HG02943 (cell line): ENCODE results near the gene RHO.
"Not testable (repeated sequence)": the region's sequence is repeated elsewhere in the genome, so short reads cannot be mapped to it uniquely, and the experiment has no call there.

ENCODE experiments used
- ATAC-seq: cut with Tn5 transposase; IDR thresholded peaks from one replicate; pipeline ENCODE4 v1.9.1; 2021; ENCODE audit warnings: mild to moderate bottlenecking, low read depth, moderate library complexity; ENCODE audit not compliant: unreplicated experiment

The RHO gene

GRCh38 chr3:129528589-129529100 is at the start of gene RHO:
Gene RHO (plus strand): TSS chr3:129528639. CDS start chr3:129528734, 95 bp downstream.
- ATAC-seq, result no peak

DNA sequence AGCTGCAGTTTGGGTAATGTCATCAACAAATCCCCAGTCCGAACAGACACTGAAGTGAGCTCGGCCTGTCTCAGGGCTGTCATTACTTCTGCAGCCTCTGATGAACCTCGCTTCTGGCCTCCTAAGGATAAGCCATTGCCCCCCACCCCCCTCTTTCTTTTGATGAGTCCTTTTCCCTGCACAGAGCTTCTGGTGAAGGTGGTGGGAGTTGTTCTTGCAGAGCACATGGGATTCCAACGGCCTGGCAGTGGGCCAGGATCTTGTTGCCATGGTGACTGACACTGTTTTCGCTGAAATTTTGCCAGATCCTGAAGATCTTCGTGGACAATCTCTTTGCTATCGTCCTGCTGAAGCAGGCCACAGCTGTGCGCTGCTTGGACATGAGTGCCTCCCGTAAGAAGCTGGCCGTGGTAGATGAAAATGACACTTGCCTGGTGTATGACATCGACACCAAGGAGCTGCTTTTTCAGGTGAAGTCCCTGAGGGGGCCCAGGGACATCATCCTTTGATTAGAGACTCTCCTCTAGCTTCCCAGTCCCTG is 47.1 kb upstream of the RHO start:
- not testable (repeated sequence) for ATAC-seq

- ATAC-seq, result no peak
These were observed 46.6 kb upstream of the RHO start for GRCh38 chr3:129481766-129482332.

DNA sequence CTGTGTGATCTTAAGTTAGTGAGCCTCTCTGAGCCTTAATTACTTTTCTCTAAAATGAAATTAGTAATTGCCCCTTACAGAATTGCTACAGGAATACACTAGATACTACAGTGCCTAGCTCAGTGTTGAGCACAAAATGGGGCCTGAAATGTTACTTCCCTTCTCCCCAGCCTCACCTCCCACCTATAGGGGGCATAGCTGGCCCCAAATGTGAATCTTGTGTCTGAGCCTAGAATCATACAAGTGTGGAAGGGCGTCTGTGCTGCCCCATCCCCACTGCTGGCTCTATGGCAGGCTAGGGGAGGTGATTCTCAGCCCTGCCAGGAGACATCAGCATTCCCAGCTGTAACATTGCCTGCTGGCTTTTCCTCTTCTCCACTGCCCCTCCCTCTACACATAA is 45.7 kb upstream of the RHO start:
- ATAC-seq, result no peak

DNA sequence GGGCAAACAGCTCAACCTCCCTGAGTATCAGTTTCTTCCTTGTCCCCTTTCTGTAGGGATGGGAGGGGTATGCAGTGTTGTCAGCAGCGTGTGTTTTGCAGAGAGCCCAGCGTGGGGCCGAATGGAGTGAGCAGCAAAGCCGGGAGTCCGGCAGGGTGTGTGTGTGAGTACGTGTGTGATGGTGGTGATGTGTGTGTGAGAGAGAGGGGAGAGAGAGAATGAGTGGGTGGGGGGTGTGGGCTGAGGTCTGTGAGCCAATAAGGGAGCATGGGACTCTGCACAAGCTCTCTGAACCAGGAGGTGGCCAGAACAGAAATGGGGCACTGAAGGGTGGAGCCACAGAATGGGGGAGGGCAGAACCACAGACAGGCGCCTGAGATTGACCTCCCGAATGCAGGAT is 44.6 kb upstream of the RHO start:
- no peak for ATAC-seq

GRCh38 chr3:129485146-129485545 is 43.3 kb upstream of the RHO start:
- not testable (repeated sequence) for ATAC-seq

DNA sequence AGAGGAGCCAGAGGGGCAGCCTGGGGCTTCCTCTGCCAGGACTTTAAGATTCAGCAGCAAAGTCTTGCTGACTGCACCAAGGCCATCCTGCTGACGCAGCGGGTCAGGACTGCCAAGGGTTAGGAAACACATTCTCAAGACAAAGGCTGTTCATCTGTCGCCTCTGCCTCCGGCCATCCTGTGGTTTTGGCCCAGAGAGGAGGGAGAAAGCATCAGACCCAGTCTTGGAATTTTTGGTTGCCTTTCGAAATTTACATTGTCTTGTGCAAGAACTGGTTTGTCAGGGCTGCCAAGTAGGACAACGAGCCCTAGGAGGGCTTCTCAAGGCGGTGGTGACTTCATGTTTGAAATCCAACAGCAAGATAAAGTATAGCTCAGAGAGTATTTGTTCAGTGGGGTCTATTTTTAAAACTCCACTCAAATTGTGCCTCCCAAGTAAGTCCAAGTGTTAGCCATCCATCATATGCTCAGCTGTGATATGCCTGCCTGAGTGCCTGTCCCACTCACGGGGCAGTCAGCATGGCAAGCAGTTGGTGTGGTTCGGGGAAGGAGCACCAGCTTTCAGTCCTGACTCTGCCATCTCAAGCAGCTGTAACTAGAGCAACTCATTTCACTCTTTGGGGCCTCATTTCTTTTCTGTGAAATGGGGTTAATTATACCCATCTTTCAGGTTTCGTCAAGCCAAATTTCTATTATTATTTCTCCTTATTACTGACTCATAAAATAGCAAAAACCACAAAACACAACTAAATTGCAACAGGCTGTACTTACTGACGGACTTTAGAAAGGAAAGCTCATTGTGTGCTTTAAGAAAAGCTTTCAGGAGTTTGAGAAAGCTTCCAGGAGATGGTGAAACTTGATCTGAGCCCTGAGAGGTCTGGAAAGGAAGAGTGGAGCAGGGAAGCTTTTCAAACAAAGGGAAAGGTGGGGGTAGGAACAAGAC is 42.4 kb upstream of the RHO start:
- no peak for ATAC-seq

DNA sequence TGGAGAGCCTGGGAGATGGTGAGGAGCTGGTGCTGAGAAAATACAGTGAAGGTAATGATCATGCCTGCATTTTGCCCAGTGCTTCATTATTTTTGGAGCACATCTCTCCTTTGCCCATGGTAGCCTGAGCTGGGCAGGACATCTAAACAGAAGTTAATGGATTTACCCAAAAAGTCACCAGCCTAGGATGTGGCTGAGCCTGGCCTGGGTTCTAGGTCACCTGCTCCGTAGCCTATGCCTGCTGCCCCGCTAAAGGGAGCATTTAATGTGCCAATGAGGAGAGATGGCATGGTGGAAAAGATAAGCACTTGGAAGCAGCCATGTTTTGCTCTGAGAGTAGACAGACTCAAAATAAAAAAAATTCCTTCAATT is 41.8 kb upstream of the RHO start:
- no peak for ATAC-seq

DNA sequence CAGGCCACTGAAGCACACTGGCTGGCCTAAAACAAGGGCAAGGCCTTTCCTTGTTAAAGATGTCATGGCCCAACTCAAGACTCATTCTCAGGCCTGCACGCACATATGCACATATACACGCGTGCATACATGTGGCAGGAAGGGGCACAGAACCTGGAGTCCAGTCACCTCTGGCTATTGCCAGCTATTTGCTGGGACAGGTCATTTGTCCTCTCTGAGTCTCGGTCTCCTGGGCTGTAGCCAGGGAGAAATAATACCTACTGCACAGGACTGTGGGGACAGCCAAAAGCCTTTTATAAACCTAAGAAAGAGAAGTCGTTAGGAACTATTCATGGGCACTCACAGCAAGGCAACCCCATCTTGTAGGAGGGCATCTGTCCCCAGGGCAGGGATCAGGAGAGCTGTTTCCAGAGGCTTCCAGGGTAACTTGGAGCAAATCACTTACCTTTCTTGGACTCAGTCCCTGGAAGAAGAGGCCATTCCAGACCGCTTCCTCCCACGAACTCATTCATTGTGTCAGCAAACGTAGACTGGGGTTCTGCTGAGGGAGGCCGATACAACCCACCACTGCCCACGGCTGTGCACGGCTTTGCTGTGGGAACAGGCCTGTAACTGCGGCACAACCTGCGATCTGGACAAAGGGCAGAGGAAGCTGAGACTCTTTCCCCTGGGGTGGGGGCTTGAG is 41.1 kb upstream of the RHO start:
- ATAC-seq, result no peak

- ATAC-seq, result not testable (repeated sequence)
These were observed 40.5 kb upstream of the RHO start for GRCh38 chr3:129487868-129488335.

- not testable (repeated sequence) for ATAC-seq
These were observed 39.2 kb upstream of the RHO start for GRCh38 chr3:129489258-129489657.

GRCh38 chr3:129490273-129490675 is 38.2 kb upstream of the RHO start:
- ATAC-seq, result no peak

DNA sequence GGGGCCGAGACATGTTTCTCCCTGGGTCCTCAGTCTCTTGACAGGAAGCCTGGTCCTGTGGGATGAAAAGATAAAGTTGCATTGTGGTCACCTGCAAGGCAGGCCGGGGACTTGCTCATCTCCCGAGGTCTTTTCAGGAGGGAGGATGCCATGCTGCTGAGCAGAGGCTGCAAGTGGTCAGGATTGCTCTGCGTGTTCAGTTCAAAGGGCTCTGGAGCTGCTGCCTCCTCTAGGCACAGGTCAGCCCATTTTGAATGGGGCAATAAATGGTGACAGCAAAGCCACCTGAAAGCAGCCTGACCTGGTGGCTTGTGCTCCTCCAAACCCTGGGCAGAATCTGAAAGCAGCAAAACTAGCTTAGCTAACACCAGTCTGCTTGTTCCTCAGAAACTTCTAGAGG is 37.4 kb upstream of the RHO start:
- ATAC-seq, result not testable (repeated sequence)

DNA sequence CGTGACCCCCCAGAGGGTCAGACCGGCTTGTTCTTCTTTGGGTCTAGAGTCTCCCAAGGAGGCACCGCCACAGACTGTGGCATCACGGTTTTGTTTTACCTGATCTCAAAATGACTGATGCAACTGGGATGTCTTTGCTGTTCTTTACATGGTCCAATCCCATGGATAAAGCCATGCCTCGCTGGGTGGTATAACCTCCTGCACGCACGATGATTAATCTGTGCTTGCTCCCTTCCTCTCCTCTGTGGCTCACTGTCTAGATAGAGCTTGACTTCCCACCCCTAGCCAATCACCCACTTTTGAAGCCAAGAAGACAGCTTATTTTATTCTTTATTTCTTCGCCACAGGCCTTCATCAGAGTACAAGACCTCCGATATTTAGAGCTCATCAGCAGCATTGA is 36.6 kb upstream of the RHO start:
- no peak for ATAC-seq

DNA sequence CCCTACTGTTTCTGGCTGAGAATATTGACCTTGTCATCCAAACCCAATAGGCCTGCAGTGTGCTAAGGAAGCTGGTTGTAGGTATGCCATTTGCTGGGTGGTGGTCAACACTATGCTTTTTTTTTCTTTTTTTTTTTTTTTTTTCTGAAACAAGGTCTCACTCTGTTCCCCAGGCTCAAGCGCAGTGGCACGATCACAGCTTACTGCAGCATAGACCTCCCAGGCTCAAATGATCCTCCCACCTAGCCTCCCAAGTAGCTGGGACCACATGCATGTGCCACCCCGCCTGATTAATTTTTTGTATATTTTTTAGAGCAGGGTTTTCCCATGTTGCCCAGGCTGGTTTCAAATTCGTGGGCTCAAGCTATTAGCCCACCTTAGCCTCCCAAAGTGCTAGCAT is 35.7 kb upstream of the RHO start:
- ATAC-seq, result no peak

- ATAC-seq, result no peak
These were observed 35.2 kb upstream of the RHO start for GRCh38 chr3:129493206-129493605.

- not testable (repeated sequence) for ATAC-seq
These were observed 33.9 kb upstream of the RHO start for GRCh38 chr3:129494499-129494898.

DNA sequence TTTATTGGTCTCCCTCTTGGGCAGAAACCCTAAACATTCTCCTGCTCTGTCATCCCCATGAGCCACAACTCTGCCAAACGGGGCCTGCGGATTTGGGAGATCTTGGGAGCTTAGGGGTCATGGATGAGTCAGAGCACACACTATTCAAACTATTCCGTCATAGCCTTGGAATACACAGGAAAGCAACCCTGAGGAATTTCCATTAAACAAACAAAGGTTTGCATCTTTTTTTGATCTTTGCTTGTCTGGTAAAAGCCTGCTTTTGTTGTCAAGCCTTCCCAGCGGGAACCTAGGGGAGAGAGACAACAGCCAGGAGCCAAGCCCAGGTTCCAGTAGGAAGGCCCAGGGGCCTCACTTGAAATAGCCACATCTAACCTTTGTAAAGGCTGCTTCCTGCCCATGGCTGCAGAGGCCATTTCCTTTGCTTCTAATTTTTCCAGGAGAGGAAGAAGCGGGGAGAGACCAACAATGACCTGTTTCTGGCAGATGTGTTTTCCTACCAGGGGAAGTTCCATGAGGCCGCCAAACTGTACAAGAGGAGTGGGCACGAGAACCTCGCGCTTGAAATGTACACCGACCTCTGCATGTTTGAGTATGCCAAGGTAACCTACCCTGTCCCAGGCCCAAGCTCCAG is 33.3 kb upstream of the RHO start:
- ATAC-seq, result not testable (repeated sequence)

DNA sequence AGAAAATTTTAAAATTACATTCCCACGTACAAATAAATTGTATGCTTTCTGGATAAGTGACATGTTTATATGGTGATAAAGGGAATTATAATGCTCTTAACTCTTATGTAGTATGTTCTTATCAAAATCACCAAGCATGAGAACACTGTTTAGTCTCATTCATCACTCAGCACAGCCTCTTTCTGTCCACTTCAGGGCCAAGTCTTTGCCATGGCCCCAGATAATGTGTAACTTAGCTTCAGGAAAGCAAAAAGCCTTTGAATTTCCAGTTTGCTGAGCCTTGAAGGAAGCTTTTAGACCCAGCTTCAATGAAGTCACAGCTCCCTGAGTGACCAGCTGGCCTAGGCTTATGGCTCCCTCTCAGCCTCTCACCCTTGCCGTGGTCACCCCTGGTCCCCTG is 30.6 kb upstream of the RHO start:
- not testable (repeated sequence) for ATAC-seq
